Fibroblast of mammary gland (primary cell): ENCODE measurements around the gene OTOL1.
"Not testable (repeated sequence)": the region's sequence is repeated elsewhere in the genome, so short reads cannot be mapped to it uniquely, and the experiment has no call there.

Experiments used
- DNase-seq: peaks from one replicate; pipeline ENCODE4 v3.0.0-alpha.2; 2010; ENCODE audit warnings: low read depth
- H3K4me3 ChIP-seq: 2 replicates; pipeline ENCODE4 v1.5.1; 2011; ENCODE audit warnings: low read depth, mild to moderate bottlenecking, low read length, moderate library complexity; ENCODE audit not compliant: control insufficient read depth
- CTCF ChIP-seq: conservative IDR thresholded peaks from 2 replicates; pipeline ENCODE4 v1.5.1; 2011; ENCODE audit warnings: low read depth, low read length, inconsistent platforms; ENCODE audit not compliant: control insufficient read depth, insufficient read depth

The OTOL1 gene

GRCh38 chr3:161474139-161474538 lies 22.5 kb upstream of the OTOL1 start:
- H3K4me3 ChIP-seq, result no peak overlapping the region
- peak; percentile 4 for DNase-seq
- TF ChIP-seq CTCF, result no peak

GRCh38 chr3:161474741-161475140 lies 21.9 kb upstream of the OTOL1 start:
- no peak for TF ChIP-seq CTCF
- H3K4me3 ChIP-seq, result no peak overlapping the region

GRCh38 chr3:161475206-161475605 lies 21.4 kb upstream of the OTOL1 start:
- DNase-seq, result no peak
- no peak overlapping the region for H3K4me3 ChIP-seq
- no peak for TF ChIP-seq CTCF

More at GRCh38 chr3:161474741-161475140, 21.9 kb upstream of the OTOL1 start:
- no peak for DNase-seq

GRCh38 chr3:161475905-161476304 lies 20.7 kb upstream of the OTOL1 start:
- TF ChIP-seq CTCF, result no peak
- H3K4me3 ChIP-seq, result no peak overlapping the region
- DNase-seq, result peak; percentile 46

GRCh38 chr3:161484226-161484625 lies 12.4 kb upstream of the OTOL1 start:
- no peak for TF ChIP-seq CTCF
- no peak overlapping the region for H3K4me3 ChIP-seq
- DNase-seq, result no peak

- H3K4me3 ChIP-seq, DNase-seq: not testable (repeated sequence)
Observed at GRCh38 chr3:161488284-161488683, 8.3 kb upstream of the OTOL1 start.

- TF ChIP-seq CTCF, result no peak
- DNase-seq, result no peak
Observed at GRCh38 chr3:161489395-161489794, 7.2 kb upstream of the OTOL1 start.

GRCh38 chr3:161490845-161491244 lies 5.8 kb upstream of the OTOL1 start:
- H3K4me3 ChIP-seq, DNase-seq: not testable (repeated sequence)

More at GRCh38 chr3:161489395-161489794, 7.2 kb upstream of the OTOL1 start:
- H3K4me3 ChIP-seq, result no peak overlapping the region
